Mesothelial cell of epicardium (in vitro differentiated cells): ENCODE data around the gene CHRDL2. TPM values are rescaled to one million over a fixed set of nuclear protein-coding genes. Genes with fewer than 3 reads are reported as not detected.

Experiments
- DNase-seq, 2 experiments: peaks; one replicate each; pipeline ENCODE4 v3.0.0; 2021; ENCODE audit warnings: low spot score in 2 of 2; ENCODE audit not compliant: unreplicated experiment in 2 of 2
- H3K27ac Mint-ChIP-seq: 2 replicates; pipeline ENCODE4 v1.8.0; 2021; ENCODE audit warnings: mixed read lengths
- H3K27me3 Mint-ChIP-seq: 2 replicates; pipeline ENCODE4 v1.8.0; 2021; ENCODE audit warnings: low read depth, mixed read lengths
- H3K36me3 Mint-ChIP-seq: 2 replicates; pipeline ENCODE4 v1.8.0; 2021; ENCODE audit warnings: mixed read lengths
- H3K4me1 Mint-ChIP-seq: 2 replicates; pipeline ENCODE4 v1.8.0; 2021; ENCODE audit warnings: mixed read lengths
- H3K4me3 Mint-ChIP-seq: 2 replicates; pipeline ENCODE4 v1.8.0; 2021; ENCODE audit warnings: mild to moderate bottlenecking, moderate library complexity, mixed read lengths
- H3K9me3 Mint-ChIP-seq: 2 replicates; pipeline ENCODE4 v1.8.0; 2021; ENCODE audit warnings: mixed read lengths
- CTCF ChIP-seq: fragments of 200-600 bp; sonication (generic); IDR thresholded peaks from one replicate; pipeline ENCODE4 v1.5.0; 2021; ENCODE audit warnings: antibody characterized with exemption; ENCODE audit not compliant: unreplicated experiment
- total RNA-seq: library from RNA; stranded (reverse); gene quantifications from 3 replicates; pipeline ENCODE4 v1.2.1, GENCODE V29; 2021

The CHRDL2 gene
- total RNA-seq, 1 donor from 2014 or later, result 0.65 TPM

DNA sequence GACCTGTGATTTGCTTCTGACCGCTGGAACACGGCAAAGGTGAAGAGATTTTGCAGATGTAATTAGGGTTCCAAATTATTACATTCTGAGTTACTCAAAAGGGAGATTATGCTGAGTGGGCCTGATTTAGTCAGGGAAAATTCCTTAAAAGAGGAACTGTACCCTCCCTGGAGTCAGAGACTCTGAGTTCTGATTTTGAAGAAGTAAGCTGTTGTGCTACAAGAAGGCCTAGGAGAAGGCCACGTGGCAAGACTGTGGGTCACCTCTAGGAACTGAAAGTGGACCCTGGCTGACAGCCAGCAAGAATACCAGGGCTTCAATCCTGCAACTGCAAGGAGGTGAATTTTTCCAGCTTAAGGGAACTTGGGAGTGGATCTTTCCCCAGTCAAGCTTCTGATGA is 45.3 kb downstream of the CHRDL2 start:
- Mint-ChIP-seq H3K36me3 (no peaks in the 10 kb centered on the region), H3K4me1 (peaks cover 4% of the 10 kb centered on the region), H3K4me3 (no peak overlapping the region), H3K27ac (no peak overlapping the region), H3K9me3 (peaks cover 5% of the 10 kb centered on the region), H3K27me3 (no peaks in the 10 kb centered on the region)
- no peak for TF ChIP-seq CTCF
- no peak for DNase-seq

DNA sequence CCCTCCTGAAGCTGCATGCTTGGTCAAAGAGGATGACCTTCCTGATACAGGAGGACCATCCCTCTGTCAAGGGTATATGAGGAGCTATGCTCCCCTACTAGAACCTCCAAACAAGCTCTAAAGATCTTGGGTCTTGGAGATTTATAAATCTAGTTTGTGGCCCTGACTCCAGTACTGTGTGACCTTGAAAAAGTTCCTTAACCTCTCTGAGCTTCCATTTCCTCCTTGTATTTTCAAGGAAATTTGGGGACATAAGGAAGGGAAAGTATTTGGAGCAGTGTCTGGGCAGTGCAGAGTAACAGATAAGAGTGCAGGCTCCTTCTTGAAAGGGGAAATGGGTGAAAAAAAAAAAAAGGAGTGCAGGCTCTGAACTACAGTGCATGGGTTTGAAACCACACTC is 45.9 kb downstream of the CHRDL2 start:
- H3K27ac Mint-ChIP-seq, result no peak overlapping the region
- no peaks in the 10 kb centered on the region for H3K36me3 Mint-ChIP-seq
- H3K4me1 Mint-ChIP-seq, result peaks cover 4% of the 10 kb centered on the region
- no peak for TF ChIP-seq CTCF
- H3K27me3 Mint-ChIP-seq, result no peaks in the 10 kb centered on the region
- H3K4me3 Mint-ChIP-seq, result no peak overlapping the region
- H3K9me3 Mint-ChIP-seq, result peaks cover 5% of the 10 kb centered on the region
- DNase-seq, result no peak

DNA sequence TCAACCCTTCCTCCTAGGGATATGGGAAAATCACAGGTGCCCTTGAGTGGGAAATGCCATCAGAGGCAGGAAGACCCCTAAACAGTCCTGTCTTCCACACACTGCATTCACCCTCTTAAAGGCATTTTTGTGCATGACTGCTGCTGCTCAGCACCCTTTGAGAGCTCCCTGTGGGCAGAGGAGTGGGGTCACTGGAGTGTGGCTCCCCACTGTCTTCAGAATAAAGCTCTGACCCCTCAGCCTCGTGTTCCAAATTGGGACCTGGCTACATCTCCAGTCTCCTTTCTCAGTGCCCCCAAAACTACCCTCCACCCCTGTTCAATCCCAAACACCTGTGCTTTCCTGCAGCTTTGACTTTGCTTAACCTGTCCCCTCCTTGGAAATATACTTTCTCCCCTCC is 46.6 kb downstream of the CHRDL2 start:
- no peak overlapping the region for H3K27ac Mint-ChIP-seq
- peaks cover 4% of the 10 kb centered on the region for H3K4me1 Mint-ChIP-seq
- no peak for TF ChIP-seq CTCF
- H3K4me3 Mint-ChIP-seq, result no peak overlapping the region
- H3K27me3 Mint-ChIP-seq, result no peaks in the 10 kb centered on the region
- H3K36me3 Mint-ChIP-seq, result no peaks in the 10 kb centered on the region
- peaks cover 5% of the 10 kb centered on the region for H3K9me3 Mint-ChIP-seq
- no peak for DNase-seq

DNA sequence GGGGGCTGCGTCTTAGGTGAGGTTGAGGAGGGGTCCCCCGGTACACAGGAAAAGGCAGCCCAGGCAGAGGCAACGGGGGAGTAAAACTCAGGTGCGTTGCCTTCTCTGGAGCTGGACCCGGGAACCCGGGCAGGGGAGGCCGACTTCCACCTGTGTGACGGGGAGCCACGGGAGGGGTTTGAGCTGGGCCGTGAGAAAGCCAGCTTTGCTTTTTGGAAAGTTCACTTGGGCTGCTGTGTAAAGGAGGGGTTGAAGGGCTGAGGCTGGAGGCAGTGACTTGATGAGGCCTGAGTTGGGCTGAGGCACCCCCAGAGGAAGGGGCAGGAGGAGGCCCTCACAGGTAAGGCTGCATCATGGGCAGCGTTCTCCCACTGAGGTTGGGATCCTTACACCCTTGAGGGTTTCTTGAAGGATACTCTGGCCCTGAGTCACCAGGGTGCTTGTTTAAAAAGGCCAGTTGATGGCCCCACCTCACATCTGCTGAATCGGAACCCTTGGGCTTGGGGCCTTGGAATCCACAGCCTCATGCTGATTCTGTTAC is 47.2 kb downstream of the CHRDL2 start:
- no peak for DNase-seq
- peak overlapping the region; percentile 36 for H3K4me3 Mint-ChIP-seq
- no peak for TF ChIP-seq CTCF
- peaks cover 4% of the 10 kb centered on the region for H3K4me1 Mint-ChIP-seq
- no peak overlapping the region for H3K27ac Mint-ChIP-seq
- no peaks in the 10 kb centered on the region for H3K36me3 Mint-ChIP-seq
- peaks cover 5% of the 10 kb centered on the region for H3K9me3 Mint-ChIP-seq
- H3K27me3 Mint-ChIP-seq, result no peaks in the 10 kb centered on the region

DNA sequence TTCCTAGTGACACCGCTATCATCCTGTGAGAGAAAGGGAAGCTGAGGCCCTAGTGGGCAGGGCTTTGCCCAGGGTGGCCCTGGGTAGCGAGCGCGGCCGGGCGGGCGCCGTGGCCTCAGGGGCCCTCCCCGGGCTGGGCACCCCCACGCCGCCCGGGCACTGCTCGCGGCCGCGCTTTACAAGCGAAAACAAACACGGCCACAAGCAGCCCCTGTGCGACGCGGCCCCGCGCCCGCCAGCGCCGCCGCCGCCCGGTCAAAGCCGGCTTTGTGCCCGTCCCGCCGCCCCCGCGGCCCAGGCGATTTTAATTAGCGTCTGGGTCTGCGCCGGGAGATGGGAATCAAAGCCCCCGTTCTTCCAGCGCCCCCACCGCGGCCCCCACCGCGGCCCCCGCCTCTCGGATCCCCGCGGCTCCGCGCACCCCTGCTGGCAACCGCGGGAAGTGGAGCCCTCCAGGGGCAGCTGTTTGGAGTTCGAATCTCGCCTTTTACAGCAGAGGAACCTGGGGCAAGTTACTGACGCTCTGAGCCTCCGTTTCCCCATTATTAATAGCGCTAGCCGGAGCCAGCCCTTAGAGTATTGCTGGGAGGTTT is 47.9 kb downstream of the CHRDL2 start:
- no peak for DNase-seq
- no peaks in the 10 kb centered on the region for H3K27me3 Mint-ChIP-seq
- H3K4me3 Mint-ChIP-seq, result peak overlapping the region; percentile 28
- H3K27ac Mint-ChIP-seq, result no peak overlapping the region
- peaks cover 4% of the 10 kb centered on the region for H3K4me1 Mint-ChIP-seq
- H3K36me3 Mint-ChIP-seq, result no peaks in the 10 kb centered on the region
- TF ChIP-seq CTCF, result peak; percentile 38
- peaks cover 5% of the 10 kb centered on the region for H3K9me3 Mint-ChIP-seq
